HepG2 (cell line): ENCODE results near the gene PRADC1. TPM values are rescaled to one million over a fixed set of nuclear protein-coding genes. Genes with fewer than 3 reads are reported as not detected.
A peak's percentile ranks its signal among the peaks of the same experiment; 100 is the strongest.

ENCODE experiments used
- ELF3 ChIP-seq: IDR thresholded peaks from 2 replicates; pipeline ENCODE4 v1.6.1; 2016; ENCODE audit warnings: missing genetic modification reagents, missing compliant biosample characterization
- FOXO1 ChIP-seq: sonication (generic); formaldehyde crosslinking; IDR thresholded peaks from 2 replicates; pipeline ENCODE4 v1.4.0; 2020; ENCODE audit warnings: missing genetic modification reagents
- GABPB1 ChIP-seq: IDR thresholded peaks from 2 replicates; pipeline ENCODE4 v1.6.1; 2016; ENCODE audit warnings: mild to moderate bottlenecking, missing genetic modification reagents, moderate library complexity, missing compliant biosample characterization
- GFI1 ChIP-seq: sonication (generic); formaldehyde crosslinking; IDR thresholded peaks from 2 replicates; pipeline ENCODE4 v1.5.0; 2020; ENCODE audit warnings: missing genetic modification reagents, mild to moderate bottlenecking, borderline replicate concordance
- IKZF1 ChIP-seq: fragments of 450-650 bp; IDR thresholded peaks from 2 replicates; pipeline ENCODE4 v1.7.1; 2016
- IRF2 ChIP-seq: IDR thresholded peaks from 2 replicates; pipeline ENCODE4 v1.6.1; 2018; ENCODE audit warnings: missing genetic modification reagents, missing compliant biosample characterization
- NFKB2 ChIP-seq: sonication (generic); formaldehyde crosslinking; IDR thresholded peaks from 2 replicates; pipeline ENCODE4 v1.4.0; 2020; ENCODE audit warnings: missing genetic modification reagents, borderline replicate concordance
- SP140L ChIP-seq: sonication (generic); formaldehyde crosslinking; IDR thresholded peaks from 2 replicates; pipeline ENCODE4 v1.4.0; 2020; ENCODE audit warnings: missing genetic modification reagents, borderline replicate concordance
- STAT5B ChIP-seq: sonication (generic); formaldehyde crosslinking; IDR thresholded peaks from 2 replicates; pipeline ENCODE4 v1.4.0; 2020; ENCODE audit warnings: missing genetic modification reagents
- XBP1 ChIP-seq: sonication (generic); formaldehyde crosslinking; IDR thresholded peaks from 2 replicates; pipeline ENCODE4 v1.5.0; 2020; ENCODE audit warnings: missing genetic modification reagents
- ZBTB8A ChIP-seq: sonication (generic); formaldehyde crosslinking; IDR thresholded peaks from 2 replicates; pipeline ENCODE4 v1.4.0; 2020; ENCODE audit warnings: mild to moderate bottlenecking, low read depth, missing genetic modification reagents, borderline replicate concordance
- ZC3H4 ChIP-seq: sonication (generic); formaldehyde crosslinking; IDR thresholded peaks from 2 replicates; pipeline ENCODE4 v1.4.0; 2020; ENCODE audit warnings: missing genetic modification reagents, borderline replicate concordance
- ZNF17 ChIP-seq: sonication (generic); formaldehyde crosslinking; IDR thresholded peaks from 2 replicates; pipeline ENCODE4 v1.5.0; 2020; ENCODE audit warnings: mild to moderate bottlenecking, missing genetic modification reagents
- ZNF225 ChIP-seq: sonication (generic); formaldehyde crosslinking; IDR thresholded peaks from 2 replicates; pipeline ENCODE4 v1.4.0; 2020; ENCODE audit warnings: mild to moderate bottlenecking, missing genetic modification reagents
- ZNF431 ChIP-seq: sonication (generic); formaldehyde crosslinking; IDR thresholded peaks from 2 replicates; pipeline ENCODE4 v1.9.0; 2022; ENCODE audit warnings: missing genetic modification reagents, low read depth, mild to moderate bottlenecking, borderline replicate concordance
- ZNF644 ChIP-seq: IDR thresholded peaks from 2 replicates; pipeline ENCODE4 v1.6.1; 2016; ENCODE audit warnings: low read depth
- ZNF792 ChIP-seq: IDR thresholded peaks from 2 replicates; pipeline ENCODE4 v1.6.1; 2016
- polyA plus RNA-seq, 8 experiments: library from polyadenylated mRNA; depleted of rRNA in 3 of 8; stranded (reverse) in 7 of 8; unstranded in 1 of 8; fragments of >200 nt; fragmentation: Illumina TruSeq in 4 of 8; extraction: Trizol in 4 of 8; gene quantifications; 2 replicates each; pipeline versions ENCODE4 v1.2.1 to v1.2.3, GENCODE V29; 2011 to 2016; ENCODE audit warnings: low read depth in 4 of 8, missing spikeins in 1 of 8, mixed read lengths in 1 of 8; ENCODE audit not compliant: insufficient read depth in 1 of 8
- total RNA-seq, 5 experiments: library from RNA; depleted of rRNA; stranded (reverse); fragments of >200 nt; fragmentation: Illumina TruSeq; extraction: Trizol; gene quantifications; 2 replicates each; pipeline ENCODE4 v1.2.3, GENCODE V29; 2016; ENCODE audit warnings: low read depth in 1 of 5
- TF ChIP-seq, protein P1 (sequence below): sonication (generic); formaldehyde crosslinking; IDR thresholded peaks from 2 replicates; pipeline ENCODE4 v1.4.0; 2020; ENCODE audit warnings: missing genetic modification reagents, mild to moderate bottlenecking, borderline replicate concordance
- TF ChIP-seq, protein P2 (sequence below): sonication (generic); formaldehyde crosslinking; IDR thresholded peaks from 2 replicates; pipeline ENCODE4 v1.4.0; 2020; ENCODE audit warnings: missing genetic modification reagents
- TF ChIP-seq, protein P3 (sequence below): sonication (generic); formaldehyde crosslinking; IDR thresholded peaks from 2 replicates; pipeline ENCODE4 v1.4.0; 2020; ENCODE audit warnings: missing genetic modification reagents
- TF ChIP-seq, protein P4 (sequence below): sonication (generic); formaldehyde crosslinking; IDR thresholded peaks from 2 replicates; pipeline ENCODE4 v1.4.0; 2020; ENCODE audit warnings: low read depth, missing genetic modification reagents
- TF ChIP-seq, protein P5 (sequence below): IDR thresholded peaks from 2 replicates; pipeline ENCODE4 v1.6.1; 2016; ENCODE audit warnings: low read depth, borderline replicate concordance

PRADC1 gene
- total and polyA plus RNA-seq, 2 of the 13 experiments (the other 11 are each of a cell fraction or from before 2014, with no cell fraction given), result 12.1 to 37.2 TPM

DNA sequence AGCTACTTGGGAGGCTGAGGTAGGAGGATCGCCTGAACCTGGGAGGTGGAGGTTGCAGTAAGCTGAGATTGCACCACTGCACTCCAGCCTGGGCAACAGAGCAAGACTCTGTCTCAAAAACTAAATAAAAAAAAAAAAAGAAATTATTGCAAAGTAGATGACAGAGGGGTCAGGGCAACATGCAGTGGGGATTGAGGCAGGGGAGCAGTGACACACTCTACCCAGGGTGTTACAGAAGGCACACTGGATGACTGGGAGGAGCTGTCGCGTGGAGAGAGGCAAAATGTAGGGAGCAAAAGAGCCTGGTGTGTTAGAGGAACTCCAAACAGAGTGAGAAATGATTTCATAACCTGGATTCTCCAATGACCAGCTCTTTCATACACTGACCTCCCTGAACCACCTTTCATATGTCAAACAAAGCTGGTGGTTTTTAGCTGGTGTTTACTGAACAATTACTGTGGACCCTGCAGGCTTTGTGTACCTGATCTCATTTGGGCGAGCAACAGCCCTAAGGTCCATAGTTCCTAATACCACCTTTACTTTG, 29.1 kb upstream of the PRADC1 start (continued):
- TF ChIP-seq, protein P1, sequence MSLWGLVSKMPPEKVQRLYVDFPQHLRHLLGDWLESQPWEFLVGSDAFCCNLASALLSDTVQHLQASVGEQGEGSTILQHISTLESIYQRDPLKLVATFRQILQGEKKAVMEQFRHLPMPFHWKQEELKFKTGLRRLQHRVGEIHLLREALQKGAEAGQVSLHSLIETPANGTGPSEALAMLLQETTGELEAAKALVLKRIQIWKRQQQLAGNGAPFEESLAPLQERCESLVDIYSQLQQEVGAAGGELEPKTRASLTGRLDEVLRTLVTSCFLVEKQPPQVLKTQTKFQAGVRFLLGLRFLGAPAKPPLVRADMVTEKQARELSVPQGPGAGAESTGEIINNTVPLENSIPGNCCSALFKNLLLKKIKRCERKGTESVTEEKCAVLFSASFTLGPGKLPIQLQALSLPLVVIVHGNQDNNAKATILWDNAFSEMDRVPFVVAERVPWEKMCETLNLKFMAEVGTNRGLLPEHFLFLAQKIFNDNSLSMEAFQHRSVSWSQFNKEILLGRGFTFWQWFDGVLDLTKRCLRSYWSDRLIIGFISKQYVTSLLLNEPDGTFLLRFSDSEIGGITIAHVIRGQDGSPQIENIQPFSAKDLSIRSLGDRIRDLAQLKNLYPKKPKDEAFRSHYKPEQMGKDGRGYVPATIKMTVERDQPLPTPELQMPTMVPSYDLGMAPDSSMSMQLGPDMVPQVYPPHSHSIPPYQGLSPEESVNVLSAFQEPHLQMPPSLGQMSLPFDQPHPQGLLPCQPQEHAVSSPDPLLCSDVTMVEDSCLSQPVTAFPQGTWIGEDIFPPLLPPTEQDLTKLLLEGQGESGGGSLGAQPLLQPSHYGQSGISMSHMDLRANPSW, result no peak
- peak; percentile 93 for TF ChIP-seq FOXO1
- TF ChIP-seq XBP1 (CRISPR knock-in tag), result no peak
- TF ChIP-seq, protein P2, sequence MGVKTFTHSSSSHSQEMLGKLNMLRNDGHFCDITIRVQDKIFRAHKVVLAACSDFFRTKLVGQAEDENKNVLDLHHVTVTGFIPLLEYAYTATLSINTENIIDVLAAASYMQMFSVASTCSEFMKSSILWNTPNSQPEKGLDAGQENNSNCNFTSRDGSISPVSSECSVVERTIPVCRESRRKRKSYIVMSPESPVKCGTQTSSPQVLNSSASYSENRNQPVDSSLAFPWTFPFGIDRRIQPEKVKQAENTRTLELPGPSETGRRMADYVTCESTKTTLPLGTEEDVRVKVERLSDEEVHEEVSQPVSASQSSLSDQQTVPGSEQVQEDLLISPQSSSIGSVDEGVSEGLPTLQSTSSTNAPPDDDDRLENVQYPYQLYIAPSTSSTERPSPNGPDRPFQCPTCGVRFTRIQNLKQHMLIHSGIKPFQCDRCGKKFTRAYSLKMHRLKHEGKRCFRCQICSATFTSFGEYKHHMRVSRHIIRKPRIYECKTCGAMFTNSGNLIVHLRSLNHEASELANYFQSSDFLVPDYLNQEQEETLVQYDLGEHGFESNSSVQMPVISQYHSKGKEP (CRISPR knock-in tag), result no peak
- peak; percentile 93 for TF ChIP-seq GFI1 (CRISPR knock-in tag)
- TF ChIP-seq ZNF225 (CRISPR knock-in tag), result no peak
- no peak for TF ChIP-seq STAT5B (CRISPR knock-in tag)
- TF ChIP-seq ZC3H4 (CRISPR knock-in tag), result no peak
- TF ChIP-seq GABPB1, result 0 out of 2 replicates have a peak, but pooled peaks have one; percentile 13
- TF ChIP-seq ZNF431, result peak; percentile 48; the same call in 1 of the 2 replicates
- TF ChIP-seq ZNF644 (CRISPR knock-in tag), result peak; percentile 61
- TF ChIP-seq ZBTB8A, result no peak
- TF ChIP-seq ELF3 (CRISPR knock-in tag), result peak; percentile 67
- TF ChIP-seq, protein P3, sequence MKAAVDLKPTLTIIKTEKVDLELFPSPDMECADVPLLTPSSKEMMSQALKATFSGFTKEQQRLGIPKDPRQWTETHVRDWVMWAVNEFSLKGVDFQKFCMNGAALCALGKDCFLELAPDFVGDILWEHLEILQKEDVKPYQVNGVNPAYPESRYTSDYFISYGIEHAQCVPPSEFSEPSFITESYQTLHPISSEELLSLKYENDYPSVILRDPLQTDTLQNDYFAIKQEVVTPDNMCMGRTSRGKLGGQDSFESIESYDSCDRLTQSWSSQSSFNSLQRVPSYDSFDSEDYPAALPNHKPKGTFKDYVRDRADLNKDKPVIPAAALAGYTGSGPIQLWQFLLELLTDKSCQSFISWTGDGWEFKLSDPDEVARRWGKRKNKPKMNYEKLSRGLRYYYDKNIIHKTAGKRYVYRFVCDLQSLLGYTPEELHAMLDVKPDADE (CRISPR knock-in tag), result no peak
- peak; percentile 80; the same call in 1 of the 2 replicates for TF ChIP-seq ZNF792 (CRISPR knock-in tag)
- no peak for TF ChIP-seq NFKB2 (CRISPR knock-in tag)
- TF ChIP-seq, protein P4, sequence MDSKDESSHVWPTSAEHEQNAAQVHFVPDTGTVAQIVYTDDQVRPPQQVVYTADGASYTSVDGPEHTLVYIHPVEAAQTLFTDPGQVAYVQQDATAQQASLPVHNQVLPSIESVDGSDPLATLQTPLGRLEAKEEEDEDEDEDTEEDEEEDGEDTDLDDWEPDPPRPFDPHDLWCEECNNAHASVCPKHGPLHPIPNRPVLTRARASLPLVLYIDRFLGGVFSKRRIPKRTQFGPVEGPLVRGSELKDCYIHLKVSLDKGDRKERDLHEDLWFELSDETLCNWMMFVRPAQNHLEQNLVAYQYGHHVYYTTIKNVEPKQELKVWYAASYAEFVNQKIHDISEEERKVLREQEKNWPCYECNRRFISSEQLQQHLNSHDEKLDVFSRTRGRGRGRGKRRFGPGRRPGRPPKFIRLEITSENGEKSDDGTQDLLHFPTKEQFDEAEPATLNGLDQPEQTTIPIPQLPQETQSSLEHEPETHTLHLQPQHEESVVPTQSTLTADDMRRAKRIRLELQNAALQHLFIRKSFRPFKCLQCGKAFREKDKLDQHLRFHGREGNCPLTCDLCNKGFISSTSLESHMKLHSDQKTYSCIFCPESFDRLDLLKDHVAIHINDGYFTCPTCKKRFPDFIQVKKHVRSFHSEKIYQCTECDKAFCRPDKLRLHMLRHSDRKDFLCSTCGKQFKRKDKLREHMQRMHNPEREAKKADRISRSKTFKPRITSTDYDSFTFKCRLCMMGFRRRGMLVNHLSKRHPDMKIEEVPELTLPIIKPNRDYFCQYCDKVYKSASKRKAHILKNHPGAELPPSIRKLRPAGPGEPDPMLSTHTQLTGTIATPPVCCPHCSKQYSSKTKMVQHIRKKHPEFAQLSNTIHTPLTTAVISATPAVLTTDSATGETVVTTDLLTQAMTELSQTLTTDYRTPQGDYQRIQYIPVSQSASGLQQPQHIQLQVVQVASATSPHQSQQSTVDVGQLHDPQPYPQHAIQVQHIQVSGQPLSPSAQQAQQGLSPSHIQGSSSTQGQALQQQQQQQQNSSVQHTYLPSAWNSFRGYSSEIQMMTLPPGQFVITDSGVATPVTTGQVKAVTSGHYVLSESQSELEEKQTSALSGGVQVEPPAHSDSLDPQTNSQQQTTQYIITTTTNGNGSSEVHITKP, result 0 out of 2 replicates have a peak, but pooled peaks have one; percentile 65
- TF ChIP-seq IKZF1, result no peak
- TF ChIP-seq, protein P5, sequence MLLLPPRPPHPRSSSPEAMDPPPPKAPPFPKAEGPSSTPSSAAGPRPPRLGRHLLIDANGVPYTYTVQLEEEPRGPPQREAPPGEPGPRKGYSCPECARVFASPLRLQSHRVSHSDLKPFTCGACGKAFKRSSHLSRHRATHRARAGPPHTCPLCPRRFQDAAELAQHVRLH, result peak; percentile 74; the same call in 1 of the 2 replicates
- 0 out of 2 replicates have a peak, but pooled peaks have one; percentile 52 for TF ChIP-seq ZNF17
- 0 out of 2 replicates have a peak, but pooled peaks have one; percentile 65 for TF ChIP-seq SP140L (CRISPR knock-in tag)
- TF ChIP-seq IRF2 (CRISPR knock-in tag), result peak; percentile 75; the same call in 1 of the 2 replicates
